ENCODE results near the gene SDK2.

DNA sequence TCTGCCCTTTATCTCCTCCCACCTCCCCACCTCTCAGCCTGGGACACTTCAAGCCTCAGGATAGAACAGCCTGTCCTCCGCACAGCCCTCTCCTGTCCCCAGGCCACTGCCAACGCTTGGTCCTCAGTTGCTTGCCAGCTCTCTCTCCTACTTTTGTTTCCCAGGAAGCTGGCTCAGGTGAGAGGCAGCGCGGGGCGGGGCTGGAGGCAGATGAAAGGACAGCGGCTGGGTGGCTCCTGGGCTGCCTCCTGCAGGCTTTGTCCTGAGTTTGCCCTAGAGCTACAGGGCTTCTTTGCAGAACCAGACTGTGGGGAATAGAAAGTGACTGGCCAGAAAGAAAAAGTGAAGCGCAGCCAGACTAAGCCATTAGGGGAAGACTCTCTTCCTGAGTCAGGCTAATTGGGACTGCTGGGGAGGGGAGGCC is 284.2 kb downstream of the SDK2 start:
- TF ChIP-seq RFX5 (IDR thresholded peaks at IDR 0.05; ENCODE audit: low read depth, low read length) = no peak
- TF ChIP-seq RAD21 (IDR thresholded peaks at IDR 0.05; ENCODE audit: low read length) = no peak
- no peak for TF ChIP-seq POLR2A (IDR thresholded peaks at IDR 0.05; ENCODE audit: low read depth, low read length)
- no peak for TF ChIP-seq MAFK (IDR thresholded peaks at IDR 0.05; ENCODE audit: low read depth, low read length)
- TF ChIP-seq, protein P1, sequence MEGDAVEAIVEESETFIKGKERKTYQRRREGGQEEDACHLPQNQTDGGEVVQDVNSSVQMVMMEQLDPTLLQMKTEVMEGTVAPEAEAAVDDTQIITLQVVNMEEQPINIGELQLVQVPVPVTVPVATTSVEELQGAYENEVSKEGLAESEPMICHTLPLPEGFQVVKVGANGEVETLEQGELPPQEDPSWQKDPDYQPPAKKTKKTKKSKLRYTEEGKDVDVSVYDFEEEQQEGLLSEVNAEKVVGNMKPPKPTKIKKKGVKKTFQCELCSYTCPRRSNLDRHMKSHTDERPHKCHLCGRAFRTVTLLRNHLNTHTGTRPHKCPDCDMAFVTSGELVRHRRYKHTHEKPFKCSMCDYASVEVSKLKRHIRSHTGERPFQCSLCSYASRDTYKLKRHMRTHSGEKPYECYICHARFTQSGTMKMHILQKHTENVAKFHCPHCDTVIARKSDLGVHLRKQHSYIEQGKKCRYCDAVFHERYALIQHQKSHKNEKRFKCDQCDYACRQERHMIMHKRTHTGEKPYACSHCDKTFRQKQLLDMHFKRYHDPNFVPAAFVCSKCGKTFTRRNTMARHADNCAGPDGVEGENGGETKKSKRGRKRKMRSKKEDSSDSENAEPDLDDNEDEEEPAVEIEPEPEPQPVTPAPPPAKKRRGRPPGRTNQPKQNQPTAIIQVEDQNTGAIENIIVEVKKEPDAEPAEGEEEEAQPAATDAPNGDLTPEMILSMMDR (conservative IDR thresholded peaks at IDR 0.05; ENCODE audit: low read depth, low read length) = no peak
- no peak for TF ChIP-seq MAZ (IDR thresholded peaks at IDR 0.05; ENCODE audit: borderline replicate concordance, low read depth, low read length)
- no peak for TF ChIP-seq MXI1 (IDR thresholded peaks at IDR 0.05; ENCODE audit: borderline replicate concordance, low read depth, low read length)
- no peak for TF ChIP-seq ELK1 (IDR thresholded peaks at IDR 0.05; ENCODE audit: borderline replicate concordance, low read depth, low read length)
- no peak for TF ChIP-seq BHLHE40 (IDR thresholded peaks at IDR 0.05; ENCODE audit: low read depth, low read length)
- TF ChIP-seq FOS (IDR thresholded peaks at IDR 0.05; ENCODE audit: low read depth, low read length) = no peak
- no peak for TF ChIP-seq RCOR1 (IDR thresholded peaks at IDR 0.05; ENCODE audit: insufficient replicate concordance, low read length)
- TF ChIP-seq SMC3 (IDR thresholded peaks at IDR 0.05; ENCODE audit: low read depth, low read length) = no peak
- no peak for TF ChIP-seq NFE2L2 (IDR thresholded peaks at IDR 0.05; ENCODE audit: low read depth, low read length)
- TF ChIP-seq CEBPB (IDR thresholded peaks at IDR 0.05; ENCODE audit: low read depth, low read length) = no peak
